ENCODE data around the gene ABCA7.

DNA sequence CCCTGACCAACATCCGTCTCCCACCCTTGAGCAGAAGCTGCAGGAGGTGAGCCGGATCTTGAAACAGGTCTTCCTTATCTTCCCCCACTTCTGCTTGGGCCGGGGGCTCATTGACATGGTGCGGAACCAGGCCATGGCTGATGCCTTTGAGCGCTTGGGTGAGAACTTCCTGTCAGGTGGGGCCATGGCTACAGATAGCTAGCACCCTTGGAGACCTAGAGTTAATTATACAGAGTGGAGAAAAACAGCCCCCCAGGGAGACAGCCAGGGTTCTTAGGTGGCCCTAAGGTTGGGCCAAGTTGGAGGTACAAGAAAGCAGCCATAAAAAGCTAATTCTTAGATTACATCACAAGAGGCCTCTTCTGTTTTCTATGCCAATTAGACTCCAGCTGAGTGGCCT, 18.2 kb downstream of the ABCA7 start:
- TF ChIP-seq EZH2phosphoT487 (IDR thresholded peaks at IDR 0.05; ENCODE audit: low read length) (no peak), EZH2 (optimal IDR thresholded peaks at IDR 0.05; ENCODE audit: low read depth, low read length) (no peak)
- TF ChIP-seq, protein P1, sequence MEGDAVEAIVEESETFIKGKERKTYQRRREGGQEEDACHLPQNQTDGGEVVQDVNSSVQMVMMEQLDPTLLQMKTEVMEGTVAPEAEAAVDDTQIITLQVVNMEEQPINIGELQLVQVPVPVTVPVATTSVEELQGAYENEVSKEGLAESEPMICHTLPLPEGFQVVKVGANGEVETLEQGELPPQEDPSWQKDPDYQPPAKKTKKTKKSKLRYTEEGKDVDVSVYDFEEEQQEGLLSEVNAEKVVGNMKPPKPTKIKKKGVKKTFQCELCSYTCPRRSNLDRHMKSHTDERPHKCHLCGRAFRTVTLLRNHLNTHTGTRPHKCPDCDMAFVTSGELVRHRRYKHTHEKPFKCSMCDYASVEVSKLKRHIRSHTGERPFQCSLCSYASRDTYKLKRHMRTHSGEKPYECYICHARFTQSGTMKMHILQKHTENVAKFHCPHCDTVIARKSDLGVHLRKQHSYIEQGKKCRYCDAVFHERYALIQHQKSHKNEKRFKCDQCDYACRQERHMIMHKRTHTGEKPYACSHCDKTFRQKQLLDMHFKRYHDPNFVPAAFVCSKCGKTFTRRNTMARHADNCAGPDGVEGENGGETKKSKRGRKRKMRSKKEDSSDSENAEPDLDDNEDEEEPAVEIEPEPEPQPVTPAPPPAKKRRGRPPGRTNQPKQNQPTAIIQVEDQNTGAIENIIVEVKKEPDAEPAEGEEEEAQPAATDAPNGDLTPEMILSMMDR (IDR thresholded peaks at IDR 0.05; ENCODE audit: low read length), result no peak
